ENCODE results near the gene WDR37.
"Not testable (repeated sequence)": the region's sequence is repeated elsewhere in the genome, so short reads cannot be mapped to it uniquely, and the experiment has no call there.

Gene WDR37

GRCh38 chr10:1153251-1153763 lies 97.1 kb downstream of the WDR37 start:
- Histone ChIP-seq H3K36me3 (replicated peaks) (no peaks in the 10 kb centered on the region), H3K9me3 (no peaks in the 10 kb centered on the region), H3K4me3 (no peak overlapping the region), H3K4me1 (no peaks in the 10 kb centered on the region), H3K27me3 (ENCODE audit: low read depth) (no peaks in the 10 kb centered on the region)
- in situ Hi-C loops (cut with MboI; ENCODE audit: low sequenced_read_pairs), result no loop called here
- DNase-seq (ENCODE audit: low spot score in 2 of 2), result no peak

- Histone ChIP-seq H3K4me3 (no peak overlapping the region), H3K9me3 (no peaks in the 10 kb centered on the region), H3K27me3 (ENCODE audit: low read depth) (no peaks in the 10 kb centered on the region), H3K36me3 (replicated peaks) (no peaks in the 10 kb centered on the region), H3K4me1 (no peaks in the 10 kb centered on the region)
- no peak for DNase-seq (ENCODE audit: low spot score in 2 of 2)
- in situ Hi-C loops (cut with MboI; ENCODE audit: low sequenced_read_pairs), result no loop called here
Observed at GRCh38 chr10:1153805-1154351, 97.7 kb downstream of the WDR37 start.

- H3K9me3 ChIP-seq, result no peaks in the 10 kb centered on the region
- H3K36me3 ChIP-seq (replicated peaks), result no peaks in the 10 kb centered on the region
- H3K4me1 ChIP-seq, result no peaks in the 10 kb centered on the region
- H3K4me3 ChIP-seq, result no peak overlapping the region
- in situ Hi-C loops (cut with MboI; ENCODE audit: low sequenced_read_pairs), result no loop called here
- DNase-seq (ENCODE audit: low spot score in 2 of 2), result no peak
- no peaks in the 10 kb centered on the region for H3K27me3 ChIP-seq (ENCODE audit: low read depth)
Observed at GRCh38 chr10:1154531-1155295, 98.5 kb downstream of the WDR37 start.

GRCh38 chr10:1155791-1156615 lies 99.8 kb downstream of the WDR37 start:
- Histone ChIP-seq H3K9me3 (no peaks in the 10 kb centered on the region), H3K4me1 (no peaks in the 10 kb centered on the region), H3K36me3 (replicated peaks) (no peaks in the 10 kb centered on the region), H3K27me3 (ENCODE audit: low read depth) (no peaks in the 10 kb centered on the region), H3K4me3 (no peak overlapping the region)
- DNase-seq (ENCODE audit: low spot score in 2 of 2), result no peak
- in situ Hi-C loops (cut with MboI; ENCODE audit: low sequenced_read_pairs), result no loop called here

- Histone ChIP-seq H3K27me3 (ENCODE audit: low read depth) (no peaks in the 10 kb centered on the region), H3K4me1 (no peaks in the 10 kb centered on the region), H3K9me3 (no peaks in the 10 kb centered on the region), H3K4me3 (no peak overlapping the region), H3K36me3 (replicated peaks) (no peaks in the 10 kb centered on the region)
- in situ Hi-C loops (cut with MboI; ENCODE audit: low sequenced_read_pairs), result no loop called here
- no peak for DNase-seq (ENCODE audit: low spot score in 2 of 2)
Observed at GRCh38 chr10:1156616-1156886, 100.4 kb downstream of the WDR37 start.

GRCh38 chr10:1156921-1157614 lies 100.9 kb downstream of the WDR37 start:
- Histone ChIP-seq H3K4me3 (no peak overlapping the region), H3K9me3 (no peaks in the 10 kb centered on the region), H3K4me1 (no peaks in the 10 kb centered on the region), H3K27me3 (ENCODE audit: low read depth) (no peaks in the 10 kb centered on the region), H3K36me3 (replicated peaks) (no peaks in the 10 kb centered on the region)
- in situ Hi-C loops (cut with MboI; ENCODE audit: low sequenced_read_pairs), result no loop called here
- no peak for DNase-seq (ENCODE audit: low spot score in 2 of 2)

GRCh38 chr10:1157615-1157933 lies 101.4 kb downstream of the WDR37 start:
- H3K36me3 ChIP-seq (replicated peaks), result no peaks in the 10 kb centered on the region
- H3K27me3 ChIP-seq (ENCODE audit: low read depth), result no peaks in the 10 kb centered on the region
- H3K4me3 ChIP-seq, result no peak overlapping the region
- in situ Hi-C loops (cut with MboI; ENCODE audit: low sequenced_read_pairs), result no loop called here
- no peaks in the 10 kb centered on the region for H3K9me3 ChIP-seq
- no peak for DNase-seq (ENCODE audit: low spot score in 2 of 2)
- H3K4me1 ChIP-seq, result no peaks in the 10 kb centered on the region

GRCh38 chr10:1158066-1158465 lies 101.9 kb downstream of the WDR37 start:
- Histone ChIP-seq H3K9me3 (no peaks in the 10 kb centered on the region), H3K4me3 (no peak overlapping the region), H3K4me1 (no peaks in the 10 kb centered on the region), H3K27me3 (ENCODE audit: low read depth) (no peaks in the 10 kb centered on the region), H3K36me3 (replicated peaks) (no peaks in the 10 kb centered on the region)
- no peak for DNase-seq (ENCODE audit: low spot score in 2 of 2)
- in situ Hi-C loops (cut with MboI; ENCODE audit: low sequenced_read_pairs), result no loop called here

- H3K9me3 ChIP-seq; DNase-seq (ENCODE audit: low spot score in 2 of 2); H3K4me1 ChIP-seq; H3K4me3 ChIP-seq; H3K36me3 ChIP-seq (replicated peaks); in situ Hi-C loops (cut with MboI; ENCODE audit: low sequenced_read_pairs); H3K27me3 ChIP-seq (ENCODE audit: low read depth): not testable (repeated sequence)
Observed at GRCh38 chr10:1158536-1158935, 102.4 kb downstream of the WDR37 start.

- Histone ChIP-seq H3K9me3 (no peaks in the 10 kb centered on the region), H3K4me1 (no peaks in the 10 kb centered on the region), H3K27me3 (ENCODE audit: low read depth) (no peaks in the 10 kb centered on the region), H3K36me3 (replicated peaks) (no peaks in the 10 kb centered on the region), H3K4me3 (no peak overlapping the region)
- in situ Hi-C loops (cut with MboI; ENCODE audit: low sequenced_read_pairs), result no loop called here
- DNase-seq (ENCODE audit: low spot score in 2 of 2), result no peak
Observed at GRCh38 chr10:1159131-1160061, 103.2 kb downstream of the WDR37 start.

- Histone ChIP-seq H3K9me3 (no peaks in the 10 kb centered on the region), H3K27me3 (ENCODE audit: low read depth) (no peaks in the 10 kb centered on the region), H3K36me3 (replicated peaks) (no peaks in the 10 kb centered on the region), H3K4me3 (no peak overlapping the region), H3K4me1 (no peaks in the 10 kb centered on the region)
- DNase-seq (ENCODE audit: low spot score in 2 of 2), result no peak
- in situ Hi-C loops (cut with MboI; ENCODE audit: low sequenced_read_pairs), result no loop called here
Observed at GRCh38 chr10:1160561-1161314, 104.6 kb downstream of the WDR37 start.

GRCh38 chr10:1161315-1161673 lies 105.1 kb downstream of the WDR37 start:
- H3K9me3 ChIP-seq; H3K4me1 ChIP-seq; in situ Hi-C loops (cut with MboI; ENCODE audit: low sequenced_read_pairs); H3K36me3 ChIP-seq (replicated peaks); H3K4me3 ChIP-seq; H3K27me3 ChIP-seq (ENCODE audit: low read depth); DNase-seq (ENCODE audit: low spot score in 2 of 2): not testable (repeated sequence)

Data from HAP-1 (cell line).